Osteocyte (in vitro differentiated cells): ENCODE data around the gene PTPN11. TPM values are rescaled to one million over a fixed set of nuclear protein-coding genes. Genes with fewer than 3 reads are reported as not detected.

Experiments used
- DNase-seq: peaks from one replicate; pipeline ENCODE4 v3.0.0; 2021; ENCODE audit warnings: mixed read lengths; ENCODE audit not compliant: unreplicated experiment; ENCODE audit errors: extremely low spot score
- H3K27ac Mint-ChIP-seq: one replicate; pipeline ENCODE4 v1.8.0; 2021; ENCODE audit warnings: mild to moderate bottlenecking, mixed read lengths; ENCODE audit not compliant: unreplicated experiment
- H3K27me3 Mint-ChIP-seq: one replicate; pipeline ENCODE4 v1.8.0; 2021; ENCODE audit warnings: mixed read lengths; ENCODE audit not compliant: unreplicated experiment
- H3K36me3 Mint-ChIP-seq: one replicate; pipeline ENCODE4 v1.8.0; 2021; ENCODE audit warnings: mixed read lengths; ENCODE audit not compliant: unreplicated experiment
- H3K4me1 Mint-ChIP-seq: one replicate; pipeline ENCODE4 v1.8.0; 2021; ENCODE audit warnings: mixed read lengths; ENCODE audit not compliant: unreplicated experiment
- H3K4me3 Mint-ChIP-seq: one replicate; pipeline ENCODE4 v1.8.0; 2021; ENCODE audit warnings: mild to moderate bottlenecking, moderate library complexity, mixed read lengths; ENCODE audit not compliant: unreplicated experiment
- H3K9me3 Mint-ChIP-seq: one replicate; pipeline ENCODE4 v1.8.0; 2021; ENCODE audit warnings: mixed read lengths; ENCODE audit not compliant: unreplicated experiment
- total RNA-seq: library from RNA; stranded (reverse); gene quantifications from 2 replicates; pipeline ENCODE4 v1.2.1, GENCODE V29; 2021
- TF ChIP-seq, protein P1 (sequence below): fragments of 200-600 bp; sonication (generic); IDR thresholded peaks from 2 replicates; pipeline ENCODE4 v1.5.0; 2021; ENCODE audit warnings: antibody characterized with exemption, mild to moderate bottlenecking, moderate library complexity

PTPN11 gene
- total RNA-seq, 1 donor from 2014 or later: 102 TPM

DNA sequence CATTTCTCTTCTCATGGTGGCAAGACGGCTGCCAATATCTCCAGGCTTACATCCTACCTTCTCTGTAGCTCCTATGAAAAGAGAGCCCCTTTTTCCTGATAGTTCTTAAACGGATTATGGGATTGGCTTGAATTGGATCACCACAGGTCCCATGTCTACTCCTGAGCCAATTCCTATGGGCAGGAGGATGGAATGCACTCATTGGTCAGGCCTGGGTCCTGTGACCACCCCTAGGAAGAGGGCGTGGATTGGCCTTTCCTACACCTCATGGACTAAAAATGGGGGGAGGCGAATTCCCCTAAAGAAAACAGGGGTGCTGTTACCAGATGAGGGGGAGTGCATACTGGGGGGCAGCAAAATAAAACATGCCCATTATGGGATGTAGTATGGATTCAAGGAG, 108.8 kb downstream of the PTPN11 start:
- Mint-ChIP-seq H3K9me3 (no peaks in the 10 kb centered on the region), H3K4me1 (peaks cover 7% of the 10 kb centered on the region), H3K27me3 (peaks cover 5% of the 10 kb centered on the region), H3K36me3 (no peaks in the 10 kb centered on the region), H3K4me3 (no peak overlapping the region), H3K27ac (no peak overlapping the region)
- TF ChIP-seq, protein P1, sequence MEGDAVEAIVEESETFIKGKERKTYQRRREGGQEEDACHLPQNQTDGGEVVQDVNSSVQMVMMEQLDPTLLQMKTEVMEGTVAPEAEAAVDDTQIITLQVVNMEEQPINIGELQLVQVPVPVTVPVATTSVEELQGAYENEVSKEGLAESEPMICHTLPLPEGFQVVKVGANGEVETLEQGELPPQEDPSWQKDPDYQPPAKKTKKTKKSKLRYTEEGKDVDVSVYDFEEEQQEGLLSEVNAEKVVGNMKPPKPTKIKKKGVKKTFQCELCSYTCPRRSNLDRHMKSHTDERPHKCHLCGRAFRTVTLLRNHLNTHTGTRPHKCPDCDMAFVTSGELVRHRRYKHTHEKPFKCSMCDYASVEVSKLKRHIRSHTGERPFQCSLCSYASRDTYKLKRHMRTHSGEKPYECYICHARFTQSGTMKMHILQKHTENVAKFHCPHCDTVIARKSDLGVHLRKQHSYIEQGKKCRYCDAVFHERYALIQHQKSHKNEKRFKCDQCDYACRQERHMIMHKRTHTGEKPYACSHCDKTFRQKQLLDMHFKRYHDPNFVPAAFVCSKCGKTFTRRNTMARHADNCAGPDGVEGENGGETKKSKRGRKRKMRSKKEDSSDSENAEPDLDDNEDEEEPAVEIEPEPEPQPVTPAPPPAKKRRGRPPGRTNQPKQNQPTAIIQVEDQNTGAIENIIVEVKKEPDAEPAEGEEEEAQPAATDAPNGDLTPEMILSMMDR: no peak
- DNase-seq: no peak

GRCh38 chr12:112528521-112528920, 109.8 kb downstream of the PTPN11 start:
- DNase-seq: no peak
- Mint-ChIP-seq H3K4me1 (peaks cover 7% of the 10 kb centered on the region), H3K9me3 (no peaks in the 10 kb centered on the region), H3K4me3 (no peak overlapping the region), H3K27ac (no peak overlapping the region), H3K27me3 (peaks cover 5% of the 10 kb centered on the region), H3K36me3 (no peaks in the 10 kb centered on the region)
- TF ChIP-seq, protein P1: no peak

DNA sequence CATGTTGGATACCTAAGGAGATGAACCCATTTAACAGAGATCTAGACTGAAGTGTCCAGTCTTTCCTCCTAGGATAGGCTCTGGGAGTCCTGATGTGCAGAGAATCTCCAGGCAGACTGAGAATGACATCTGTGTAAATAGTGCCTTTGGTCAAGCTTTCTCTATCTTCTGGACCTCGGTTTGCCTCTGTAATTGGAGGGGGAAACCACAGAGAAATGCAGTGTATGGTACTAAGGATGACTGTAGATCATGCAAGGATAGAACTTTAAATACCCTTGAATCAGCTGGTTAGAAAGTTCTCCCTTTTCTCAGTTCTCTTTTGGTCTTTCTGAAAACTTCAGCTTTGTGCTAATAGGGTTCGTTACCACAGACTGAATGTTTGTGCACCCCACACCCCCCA, 112.2 kb downstream of the PTPN11 start:
- H3K36me3 Mint-ChIP-seq: no peaks in the 10 kb centered on the region
- no peaks in the 10 kb centered on the region for H3K9me3 Mint-ChIP-seq
- H3K27me3 Mint-ChIP-seq: peaks cover 2% of the 10 kb centered on the region
- H3K27ac Mint-ChIP-seq: no peak overlapping the region
- H3K4me3 Mint-ChIP-seq: no peak overlapping the region
- no peaks in the 10 kb centered on the region for H3K4me1 Mint-ChIP-seq
- TF ChIP-seq, protein P1: no peak
- no peak for DNase-seq

- Mint-ChIP-seq H3K27me3 (peaks cover 2% of the 10 kb centered on the region), H3K36me3 (no peaks in the 10 kb centered on the region), H3K27ac (no peak overlapping the region), H3K9me3 (no peaks in the 10 kb centered on the region), H3K4me1 (no peaks in the 10 kb centered on the region), H3K4me3 (no peak overlapping the region)
- TF ChIP-seq, protein P1: no peak
- no peak for DNase-seq
Measured at GRCh38 chr12:112532106-112532505, 113.4 kb downstream of the PTPN11 start.

- no peak overlapping the region for H3K4me3 Mint-ChIP-seq
- H3K27me3 Mint-ChIP-seq: peaks cover 2% of the 10 kb centered on the region
- TF ChIP-seq, protein P1: no peak
- DNase-seq: no peak
- H3K9me3 Mint-ChIP-seq: no peaks in the 10 kb centered on the region
- H3K36me3 Mint-ChIP-seq: no peaks in the 10 kb centered on the region
- H3K4me1 Mint-ChIP-seq: peaks cover 5% of the 10 kb centered on the region
- H3K27ac Mint-ChIP-seq: no peak overlapping the region
Measured at GRCh38 chr12:112533528-112533927, 114.8 kb downstream of the PTPN11 start.
